HG02588 (cell line): ENCODE measurements around the gene GABRR3.

Experiments used
- ATAC-seq: cut with Tn5 transposase; IDR thresholded peaks from one replicate; pipeline ENCODE4 v1.9.1; 2021; ENCODE audit warnings: mild to moderate bottlenecking, moderate library complexity; ENCODE audit not compliant: unreplicated experiment

Gene GABRR3

GRCh38 chr3:97992547-97993173, 42.5 kb downstream of the GABRR3 start:
- ATAC-seq = no peak

GRCh38 chr3:97991293-97991682, 43.8 kb downstream of the GABRR3 start:
- no peak for ATAC-seq

GRCh38 chr3:97990624-97991292, 44.4 kb downstream of the GABRR3 start:
- ATAC-seq = no peak

GRCh38 chr3:97988784-97989568, 46.1 kb downstream of the GABRR3 start:
- no peak for ATAC-seq

- ATAC-seq = no peak
Measured at GRCh38 chr3:97987306-97987705, 47.8 kb downstream of the GABRR3 start.

GRCh38 chr3:97983933-97984491, 51.1 kb downstream of the GABRR3 start:
- ATAC-seq = no peak

- no peak for ATAC-seq
Measured at GRCh38 chr3:97981886-97982285, 53.2 kb downstream of the GABRR3 start.

GRCh38 chr3:97979610-97980009, 55.5 kb downstream of the GABRR3 start:
- no peak for ATAC-seq

- no peak for ATAC-seq
Measured at GRCh38 chr3:97975466-97975865, 59.6 kb downstream of the GABRR3 start.

- no peak for ATAC-seq
Measured at GRCh38 chr3:97974996-97975395, 60.1 kb downstream of the GABRR3 start.

GRCh38 chr3:97972976-97973375, 62.1 kb downstream of the GABRR3 start:
- ATAC-seq = no peak

GRCh38 chr3:97971679-97972567, 63.2 kb downstream of the GABRR3 start, which contains the start of gene RIOX2:
Gene RIOX2, minus strand, starts transcription at chr3:97972431. Its CDS starts 4,838 bp downstream, at chr3:97967593.
- peak; percentile 90 for ATAC-seq

GRCh38 chr3:97970956-97971620, 64.0 kb downstream of the GABRR3 start:
- no peak for ATAC-seq

GRCh38 chr3:97970156-97970555, 65.0 kb downstream of the GABRR3 start:
- ATAC-seq = no peak

- ATAC-seq = no peak
Measured at GRCh38 chr3:97969541-97969940, 65.6 kb downstream of the GABRR3 start.

GRCh38 chr3:97968376-97968775, 66.7 kb downstream of the GABRR3 start:
- ATAC-seq = no peak

GRCh38 chr3:97967966-97968365, 67.1 kb downstream of the GABRR3 start:
- ATAC-seq = no peak

GRCh38 chr3:97960993-97961766, 73.9 kb downstream of the GABRR3 start:
- no peak for ATAC-seq

GRCh38 chr3:97960551-97960950, 74.6 kb downstream of the GABRR3 start:
- no peak for ATAC-seq
